ENCODE data around the gene NOL9.

DNA sequence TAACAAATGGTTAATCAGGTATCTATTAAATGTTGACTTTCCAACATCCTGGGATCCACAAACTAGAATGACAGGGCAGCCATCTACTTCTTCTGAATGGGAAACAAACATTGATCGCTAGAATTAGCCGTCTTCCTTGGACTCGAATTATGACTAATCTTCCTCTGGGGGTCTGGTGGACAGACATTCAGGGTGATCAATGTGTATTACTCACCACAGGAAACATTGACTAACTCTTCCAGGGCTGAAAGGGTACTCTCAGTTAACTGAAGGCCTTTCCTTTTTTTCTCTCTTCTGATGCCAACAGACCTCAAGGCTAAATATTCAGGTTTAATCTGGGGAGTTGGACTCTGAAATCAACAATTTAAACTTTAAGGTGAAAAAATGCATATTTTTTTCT is 9.5 kb downstream of the NOL9 start:
- TF ChIP-seq SUZ12 (IDR thresholded peaks at IDR 0.05; ENCODE audit: extremely low read depth, insufficient read depth, insufficient read length) (no peak), YY1 (IDR thresholded peaks at IDR 0.05; ENCODE audit: insufficient read depth, insufficient read length) (no peak)
